Mesendoderm (in vitro differentiated cells): ENCODE results near the gene LSG1.

Experiments
- DNase-seq: peaks from one replicate; pipeline ENCODE4 v3.0.0; 2013
- H2AK5ac ChIP-seq: 2 replicates; pipeline ENCODE4 v1.6.1; 2013; ENCODE audit warnings: low read length, inconsistent platforms
- H2BK120ac ChIP-seq: 2 replicates; pipeline ENCODE4 v1.6.1; 2013; ENCODE audit warnings: low read depth, mild to moderate bottlenecking, low read length, moderate library complexity, mixed read lengths
- H2BK15ac ChIP-seq: replicated peaks from 2 replicates; pipeline ENCODE4 v1.6.1; 2013; ENCODE audit warnings: low read depth, mild to moderate bottlenecking, moderate library complexity
- H2BK5ac ChIP-seq: 2 replicates; pipeline ENCODE4 v1.6.1; 2013; ENCODE audit warnings: low read length, inconsistent platforms
- H3K18ac ChIP-seq: 2 replicates; pipeline ENCODE4 v1.6.1; 2013; ENCODE audit warnings: mild to moderate bottlenecking, low read length, mixed read lengths
- H3K23ac ChIP-seq: one replicate; pipeline ENCODE4 v1.6.1; 2013; ENCODE audit warnings: low read length
- H3K27ac ChIP-seq: 2 replicates; pipeline ENCODE4 v1.5.1; 2013; ENCODE audit warnings: low read depth, mild to moderate bottlenecking, inconsistent platforms, low read length, moderate library complexity
- H3K27me3 ChIP-seq: 2 replicates; pipeline ENCODE4 v1.6.1; 2013; ENCODE audit warnings: low read length, control low read depth, mild to moderate bottlenecking, inconsistent platforms; ENCODE audit not compliant: insufficient read depth, poor library complexity
- H3K36me3 ChIP-seq: 2 replicates; pipeline ENCODE4 v1.6.1; 2013; ENCODE audit warnings: low read length, inconsistent platforms; ENCODE audit not compliant: control insufficient read depth, insufficient read depth
- H3K4ac ChIP-seq: one replicate; pipeline ENCODE4 v1.6.1; 2013; ENCODE audit warnings: low read depth, mild to moderate bottlenecking, low read length, moderate library complexity
- H3K4me1 ChIP-seq: 2 replicates; pipeline ENCODE4 v1.6.1; 2013; ENCODE audit warnings: low read depth, low read length, inconsistent platforms; ENCODE audit not compliant: control insufficient read depth
- H3K4me2 ChIP-seq: 2 replicates; pipeline ENCODE4 v1.6.1; 2013; ENCODE audit warnings: low read length
- H3K4me3 ChIP-seq: 2 replicates; pipeline ENCODE4 v1.5.1; 2013; ENCODE audit warnings: mild to moderate bottlenecking, low read length
- H3K56ac ChIP-seq: one replicate; pipeline ENCODE4 v1.6.1; 2013; ENCODE audit warnings: low read length
- H3K79me1 ChIP-seq: 2 replicates; pipeline ENCODE4 v1.6.1; 2013; ENCODE audit warnings: low read length, inconsistent platforms
- H3K79me2 ChIP-seq: 2 replicates; pipeline ENCODE4 v1.6.1; 2013; ENCODE audit warnings: mild to moderate bottlenecking, low read length; ENCODE audit not compliant: control insufficient read depth, insufficient read depth
- H3K9ac ChIP-seq: 2 replicates; pipeline ENCODE4 v1.6.1; 2013; ENCODE audit warnings: low read length, inconsistent platforms
- H4K5ac ChIP-seq: one replicate; pipeline ENCODE4 v1.6.1; 2013; ENCODE audit warnings: low read length
- H4K8ac ChIP-seq: one replicate; pipeline ENCODE4 v1.6.1; 2013; ENCODE audit warnings: low read depth, mild to moderate bottlenecking, control low read depth, low read length, moderate library complexity
- WGBS: extraction: QIAGEN DNeasy Blood & Tissue Kit; methylation state at CpG from one replicate; pipeline ENCODE4 v1.1.7; 2013; ENCODE audit warnings: low lambda C conversion rate, missing lambda C conversion rate; ENCODE audit not compliant: insufficient coverage; ENCODE audit errors: extremely low coverage; 5-methylcytosine and 5-hydroxymethylcytosine counted together

LSG1 gene

GRCh38 chr3:194661374-194661773 is 10.6 kb downstream of the LSG1 start:
- peaks cover 7% of the 10 kb centered on the region for H3K36me3 ChIP-seq

GRCh38 chr3:194659778-194660177 is 12.2 kb downstream of the LSG1 start:
- H3K23ac ChIP-seq: no peak overlapping the region
- no peak overlapping the region for H3K27ac ChIP-seq
- H3K79me2 ChIP-seq: no peaks in the 10 kb centered on the region

More at GRCh38 chr3:194661374-194661773, 10.6 kb downstream of the LSG1 start:
- Histone ChIP-seq H3K79me1 (no peaks in the 10 kb centered on the region), H3K18ac (no peak overlapping the region), H2BK120ac (no peak overlapping the region), H3K4me3 (no peak overlapping the region), H3K4ac (no peak overlapping the region), H3K4me1 (no peaks in the 10 kb centered on the region), H3K27me3 (no peaks in the 10 kb centered on the region), H3K23ac (no peak overlapping the region), H3K9ac (no peak overlapping the region), H2AK5ac (no peak overlapping the region), H3K4me2 (no peak overlapping the region), H4K5ac (no peak overlapping the region), H2BK5ac (no peak overlapping the region), H3K27ac (no peak overlapping the region), H3K56ac (no peak overlapping the region), H3K79me2 (no peaks in the 10 kb centered on the region), H4K8ac (no peak overlapping the region), H2BK15ac (no peak overlapping the region)
- DNase-seq: no peak
- no CpG with 5 or more reads among the region's 3 CpGs for WGBS

GRCh38 chr3:194658477-194659242 is 13.3 kb downstream of the LSG1 start:
- Histone ChIP-seq H3K9ac (no peak overlapping the region), H3K27me3 (no peaks in the 10 kb centered on the region), H2BK5ac (no peak overlapping the region), H3K4me3 (no peak overlapping the region), H4K5ac (no peak overlapping the region), H2BK120ac (no peak overlapping the region), H3K27ac (no peak overlapping the region), H3K56ac (no peak overlapping the region), H3K36me3 (peaks cover 5% of the 10 kb centered on the region), H3K4ac (no peak overlapping the region), H2BK15ac (no peak overlapping the region), H3K4me1 (no peaks in the 10 kb centered on the region), H3K18ac (no peak overlapping the region), H2AK5ac (no peak overlapping the region), H3K4me2 (no peak overlapping the region), H3K79me2 (no peaks in the 10 kb centered on the region), H3K23ac (no peak overlapping the region), H4K8ac (no peak overlapping the region), H3K79me1 (no peaks in the 10 kb centered on the region)
- no CpG with 5 or more reads among the region's 5 CpGs for WGBS
- DNase-seq: no peak

More at GRCh38 chr3:194659778-194660177, 12.2 kb downstream of the LSG1 start:
- no peak overlapping the region for H3K4me3 ChIP-seq
- H2BK120ac ChIP-seq: no peak overlapping the region
- H3K18ac ChIP-seq: no peak overlapping the region
- H3K27me3 ChIP-seq: no peaks in the 10 kb centered on the region
- no peaks in the 10 kb centered on the region for H3K4me1 ChIP-seq
- H4K5ac ChIP-seq: no peak overlapping the region
- no peak overlapping the region for H2AK5ac ChIP-seq
- no peak overlapping the region for H3K56ac ChIP-seq
- peaks cover 5% of the 10 kb centered on the region for H3K36me3 ChIP-seq
- no peak overlapping the region for H3K4me2 ChIP-seq
- WGBS: no CpG with 5 or more reads among the region's 7 CpGs
- H3K79me1 ChIP-seq: no peaks in the 10 kb centered on the region
- no peak overlapping the region for H4K8ac ChIP-seq
- H3K4ac ChIP-seq: no peak overlapping the region
- no peak overlapping the region for H2BK5ac ChIP-seq
- no peak overlapping the region for H2BK15ac ChIP-seq
- no peak for DNase-seq
- no peak overlapping the region for H3K9ac ChIP-seq

- DNase-seq: no peak
- Histone ChIP-seq H3K9ac (no peak overlapping the region), H3K4me3 (no peak overlapping the region), H3K4me1 (no peaks in the 10 kb centered on the region), H3K36me3 (peaks cover 10% of the 10 kb centered on the region), H2BK15ac (no peak overlapping the region), H3K79me2 (no peaks in the 10 kb centered on the region), H3K27me3 (no peaks in the 10 kb centered on the region), H3K56ac (no peak overlapping the region), H4K8ac (no peak overlapping the region), H2AK5ac (no peak overlapping the region), H4K5ac (no peak overlapping the region), H3K4me2 (no peak overlapping the region), H3K27ac (no peak overlapping the region), H3K79me1 (no peaks in the 10 kb centered on the region), H2BK5ac (no peak overlapping the region), H3K23ac (no peak overlapping the region), H3K18ac (no peak overlapping the region), H3K4ac (no peak overlapping the region), H2BK120ac (no peak overlapping the region)
- no CpG with 5 or more reads among the region's 7 CpGs for WGBS
These were observed 14.6 kb downstream of the LSG1 start for GRCh38 chr3:194657439-194657838.

- Histone ChIP-seq H2BK120ac (no peak overlapping the region), H3K79me2 (no peaks in the 10 kb centered on the region), H3K36me3 (peaks cover 16% of the 10 kb centered on the region), H3K56ac (no peak overlapping the region), H3K18ac (no peak overlapping the region), H4K8ac (no peak overlapping the region), H2BK5ac (no peak overlapping the region), H3K23ac (no peak overlapping the region), H3K4ac (no peak overlapping the region), H2AK5ac (no peak overlapping the region), H3K27ac (no peak overlapping the region), H3K4me2 (no peak overlapping the region), H3K4me3 (no peak overlapping the region), H2BK15ac (no peak overlapping the region), H3K9ac (no peak overlapping the region), H3K79me1 (no peaks in the 10 kb centered on the region), H3K27me3 (no peaks in the 10 kb centered on the region), H4K5ac (no peak overlapping the region), H3K4me1 (no peaks in the 10 kb centered on the region)
- DNase-seq: no peak
- WGBS: no CpG with 5 or more reads among the region's 5 CpGs
These were observed 17.5 kb downstream of the LSG1 start for GRCh38 chr3:194654443-194654842.

GRCh38 chr3:194647747-194648146 is 24.2 kb downstream of the LSG1 start:
- H2BK5ac ChIP-seq: no peak overlapping the region

More at GRCh38 chr3:194647747-194648146, 24.2 kb downstream of the LSG1 start:
- Histone ChIP-seq H3K4ac (no peak overlapping the region), H3K18ac (no peak overlapping the region), H2BK15ac (no peak overlapping the region), H4K5ac (no peak overlapping the region), H2AK5ac (no peak overlapping the region), H4K8ac (no peak overlapping the region), H3K79me1 (no peaks in the 10 kb centered on the region), H3K4me2 (no peak overlapping the region), H3K9ac (no peak overlapping the region), H3K4me1 (no peaks in the 10 kb centered on the region), H3K4me3 (no peak overlapping the region), H3K79me2 (no peaks in the 10 kb centered on the region), H3K27me3 (no peaks in the 10 kb centered on the region), H3K23ac (no peak overlapping the region), H3K27ac (no peak overlapping the region), H3K56ac (no peak overlapping the region), H2BK120ac (no peak overlapping the region), H3K36me3 (peaks cover 17% of the 10 kb centered on the region)
- no CpG with 5 or more reads among the region's 3 CpGs for WGBS
- no peak for DNase-seq
